ENCODE data around the gene UNC5A. TPM values are rescaled to one million over a fixed set of nuclear protein-coding genes. Genes with fewer than 3 reads are reported as not detected.

Gene UNC5A
- total and polyA plus RNA-seq, 9 of the 15 experiments (the other 6 are each of a cell fraction or from before 2014, with no cell fraction given) = not detected

GRCh38 chr5:176816791-176817347, 6.5 kb downstream of the UNC5A start:
- H3K9me1 ChIP-seq (ENCODE audit: control insufficient read depth, insufficient read depth, low read length) = no peaks in the 10 kb centered on the region
- 0% methylated on average over 5 of the region's 9 CpGs for WGBS (ENCODE audit: insufficient coverage, low coverage, missing lambda C conversion rate)
- no peak overlapping the region for H3K27ac ChIP-seq (ENCODE audit: extremely low read depth, low read depth, low read length)
- no peaks in the 10 kb centered on the region for H3K9me3 ChIP-seq (replicated peaks; ENCODE audit: control insufficient read depth, insufficient read depth, low read depth, low read length)
- no peaks in the 10 kb centered on the region for H3K36me3 ChIP-seq (ENCODE audit: control insufficient read depth, insufficient read depth, low read length)
- BruUV-seq (replicated peaks) = no TSS peak
- no peak for DNase-seq (ENCODE audit: extremely low read depth in 1 of 4, low spot score in 3 of 4)
- H3K4me1 ChIP-seq (replicated peaks in 1 of 2; ENCODE audit: control insufficient read depth in 2 of 2, insufficient read depth in 2 of 2, low read length in 2 of 2) = peaks cover 0 to 21% of the 10 kb centered on the region in 2 experiments; a peak in 2 of 5 replicates
- peaks cover 27 to 86% of the 10 kb centered on the region in 2 experiments for H3K27me3 ChIP-seq (ENCODE audit: control insufficient read depth in 2 of 2, insufficient read depth in 2 of 2, low read length in 2 of 2)
- intact Hi-C loops (cut with micrococcal nuclease) = loop anchor here (5.0 kb wide), 1 partner anchor 280 kb away; no protein-coding TSS in a partner anchor
- no peaks in the 10 kb centered on the region for H3K79me2 ChIP-seq (ENCODE audit: control insufficient read depth, insufficient read depth, low read length)
- TF ChIP-seq NONO (IDR thresholded peaks at IDR 0.05; ENCODE audit: low read depth in 2 of 2, low read length in 1 of 2) = no peak
- no peak for TF ChIP-seq ATF3 (IDR thresholded peaks at IDR 0.05)
- no peak for TF ChIP-seq ATF3 (CRISPR knock-in tag; conservative IDR thresholded peaks at IDR 0.05)
- TF ChIP-seq CTCFL (IDR thresholded peaks at IDR 0.05; ENCODE audit: borderline replicate concordance, insufficient read depth, low read depth, low read length, poor library complexity, severe bottlenecking) = no peak
- TF ChIP-seq ARID1B (IDR thresholded peaks at IDR 0.05) = no peak
- no peak for TF ChIP-seq BRF1 (IDR thresholded peaks at IDR 0.05; ENCODE audit: borderline replicate concordance, extremely low read depth, insufficient read length)
- TF ChIP-seq ZNF217 (CRISPR knock-in tag; IDR thresholded peaks at IDR 0.05) = no peak
- TF ChIP-seq CXXC5 (CRISPR knock-in tag; IDR thresholded peaks at IDR 0.05) = no peak
- TF ChIP-seq CCAR2 (IDR thresholded peaks at IDR 0.05; ENCODE audit: low read depth, low read length) = no peak
- FAIRE-seq = no peak
- H3K9ac ChIP-seq (ENCODE audit: insufficient read depth in 1 of 2, low read depth in 2 of 2, low read length in 2 of 2) = no peak overlapping the region
- H3K4me3 ChIP-seq = no peak overlapping the region
- in situ Hi-C loops (cut with MboI) = no loop called here
- ATAC-seq = no peak
- H3K4me2 ChIP-seq (ENCODE audit: insufficient read depth, low read length) = no peak overlapping the region
- ChIA-PET CTCF (ENCODE audit: low intra/inter-chr PET ratio) (no interaction called here), POLR2A (interaction anchor here (0.7 kb wide), 1 partner anchor 196 kb away, joined by 3 read pairs; no protein-coding TSS in a partner anchor)
- H2AFZ ChIP-seq (ENCODE audit: low read depth, low read length) = no peak overlapping the region
- peaks cover 28% of the 10 kb centered on the region for H4K20me1 ChIP-seq (replicated peaks; ENCODE audit: control insufficient read depth, insufficient read depth, low read length)
